Ovary (tissue), 9 donors: ENCODE measurements around the gene LEMD2. TPM values are rescaled to one million over a fixed set of nuclear protein-coding genes. Genes with fewer than 3 reads are reported as not detected.

Experiments used
- DNase-seq, 5 donors: peaks; one replicate each; pipeline ENCODE4 v3.0.0-alpha.2; 2019 to 2020
- H3K27ac ChIP-seq, 2 donors: fragments of 200-600 bp; one replicate each; pipeline versions ENCODE4 v1.5.1 to v1.8.0; 2019 to 2022
- H3K27me3 ChIP-seq: fragments of 200-600 bp; one replicate; pipeline ENCODE4 v1.8.0; 2022
- H3K36me3 ChIP-seq: fragments of 200-600 bp; sonication (generic); one replicate; pipeline ENCODE4 v1.5.1; 2019
- H3K4me1 ChIP-seq: one replicate; pipeline ENCODE4 v1.8.1; 2013; ENCODE audit warnings: mild to moderate bottlenecking, moderate library complexity; ENCODE audit not compliant: insufficient read depth
- H3K4me3 ChIP-seq: fragments of 200-600 bp; sonication (generic); one replicate; pipeline ENCODE4 v1.5.1; 2017
- H3K9me3 ChIP-seq, 2 donors: fragments of 200-600 bp in 1 of 2; sonication (generic) in 1 of 2; one replicate each; pipeline versions ENCODE4 v1.5.1 to v1.8.1; 2013 to 2019; ENCODE audit warnings: mild to moderate bottlenecking in 1 of 2, moderate library complexity in 1 of 2
- CTCF ChIP-seq, 3 donors: fragments of 450-650 bp in 2 of 3; fragments of 200-600 bp in 1 of 3; IDR thresholded peaks; one replicate each; pipeline versions ENCODE4 v1.5.1 to v1.8.0; 2016 to 2022; ENCODE audit warnings: antibody characterized with exemption in 3 of 3, mild to moderate bottlenecking in 1 of 3
- EP300 ChIP-seq: sonication (generic); formaldehyde crosslinking; IDR thresholded peaks from one replicate; pipeline ENCODE4 v1.6.1; 2017; ENCODE audit warnings: antibody characterized with exemption
- POLR2A ChIP-seq: fragments of 450-650 bp; IDR thresholded peaks from one replicate; pipeline ENCODE4 v1.6.1; 2017; ENCODE audit warnings: antibody characterized with exemption, mild to moderate bottlenecking, moderate library complexity
- WGBS, 3 donors: extraction: QIAGEN DNeasy Blood & Tissue Kit in 1 of 3; methylation state at CpG; one replicate each; pipeline versions ENCODE4 v1.1.5 to v1.1.7; 2013 to 2017; 5-methylcytosine and 5-hydroxymethylcytosine counted together
- intact Hi-C, 4 donors: fragments of 100-400 bp; cut with DNase I; formaldehyde crosslinking; loops; one replicate each; pipeline versions ENCODE4 v1.11.0 to v1.15.1; 2022 to 2023
- polyA plus RNA-seq, 2 donors: library from polyadenylated mRNA; stranded (reverse); fragments of 200-250 nt in 1 of 2; fragments of 350-450 nt in 1 of 2; fragmentation: Illumina TruSeq in 1 of 2; extraction: RNeasy Lipid Tissue Mini Kit (QIAGEN cat#74804) in 1 of 2; gene quantifications; one replicate each; pipeline ENCODE4 v1.2.3, GENCODE V29; 2013 to 2014
- total RNA-seq, 7 donors: library from RNA; depleted of rRNA in 2 of 7; stranded (reverse); fragments of >200 nt in 2 of 7; fragmentation: NEBNext Ultra II Directional in 3 of 7; extraction: Animal tissue kit (Norgen Biotek cat#: 25700) in 3 of 7; gene quantifications; one replicate each; pipeline versions ENCODE4 v1.1.0 to v1.2.4, GENCODE V29; 2016 to 2023
- donor health status: DM: no; HTN: no; CAD: no; lungs with moderate emphysema.
- donor health status: DM: no; HTN: no; CAD: no.
- donor health status: Bipolar disorder and iron deficiency.
- donor health status: DM: yes; HTN: yes; CAD: no.
- donor health status: DM: no; HTN: no; CAD: no.
- donor health status: DM: yes; HTN: yes; CAD: no.

Gene LEMD2
- total and polyA plus RNA-seq, 9 donors: 41.7 to 66.8 (median 56.7) TPM

- 82 to 89% (median 87%) methylated on average over 11 of the region's 11 CpGs for WGBS, 3 donors
- Histone ChIP-seq H3K27ac (no peak overlapping the region), H3K4me1 (peaks cover 4% of the 10 kb centered on the region), H3K4me3 (no peak overlapping the region), H3K27me3 (no peaks in the 10 kb centered on the region), H3K36me3 (no peaks in the 10 kb centered on the region), H3K9me3 (no peaks in the 10 kb centered on the region)
- no peak for DNase-seq
- TF ChIP-seq CTCF (IDR thresholded peaks at IDR 0.05) (no peak), POLR2A (no peak), EP300 (no peak)
- intact Hi-C loops: no loop called here
Observed at GRCh38 chr6:33728438-33728837, 60.5 kb downstream of the LEMD2 start.

DNA sequence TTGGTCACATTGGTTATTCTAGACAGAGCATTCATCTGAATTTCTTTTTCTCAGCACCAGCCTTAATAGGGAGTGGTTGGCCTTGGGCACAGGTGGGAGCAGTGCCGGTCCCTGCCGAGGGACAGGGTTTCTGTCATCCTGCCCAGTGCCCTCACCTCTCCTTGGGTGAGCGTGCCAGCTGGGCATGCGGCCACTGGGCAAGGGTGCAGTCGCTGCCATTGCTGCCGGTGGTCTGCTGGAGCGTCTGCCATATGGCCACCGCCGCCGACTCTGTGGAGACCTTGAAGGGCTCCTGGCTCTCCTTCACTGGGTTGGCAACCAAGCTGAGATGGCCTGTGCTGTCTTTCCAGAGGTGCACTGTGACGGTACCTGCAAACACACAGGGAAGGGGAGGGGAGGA lies 61.0 kb downstream of the LEMD2 start:
- H3K4me1 ChIP-seq: peaks cover 4% of the 10 kb centered on the region
- 74 to 87% (median 80%) methylated on average over 11 of the region's 11 CpGs for WGBS, 3 donors
- DNase-seq: no peak
- no peaks in the 10 kb centered on the region for H3K27me3 ChIP-seq
- intact Hi-C loops: no loop called here
- no peaks in the 10 kb centered on the region for H3K36me3 ChIP-seq
- H3K4me3 ChIP-seq: no peak overlapping the region
- no peak overlapping the region for H3K27ac ChIP-seq
- TF ChIP-seq CTCF (IDR thresholded peaks at IDR 0.05): no peak
- no peak for TF ChIP-seq EP300
- no peak for TF ChIP-seq POLR2A
- no peaks in the 10 kb centered on the region for H3K9me3 ChIP-seq

DNA sequence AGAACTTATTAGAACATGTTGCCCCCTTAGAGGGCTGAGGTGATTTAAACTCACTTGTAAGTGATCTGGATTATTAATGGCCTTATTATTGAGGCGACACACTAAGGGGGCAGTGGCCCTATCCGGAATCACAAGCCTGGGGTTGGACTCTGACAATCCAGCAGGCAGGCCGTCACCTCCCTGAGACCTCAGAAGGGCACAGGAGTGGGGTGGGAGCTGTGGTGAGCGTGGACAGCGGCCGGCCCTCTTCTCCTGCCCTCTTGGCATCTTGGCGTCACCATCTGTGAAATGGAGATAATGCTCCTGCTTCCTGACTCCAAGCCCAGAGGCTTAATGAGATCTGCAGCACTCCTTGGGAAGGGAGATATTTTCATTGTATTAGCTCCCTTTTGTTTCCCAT lies 61.8 kb downstream of the LEMD2 start:
- Histone ChIP-seq H3K4me3 (no peak overlapping the region), H3K4me1 (peaks cover 4% of the 10 kb centered on the region), H3K9me3 (no peaks in the 10 kb centered on the region), H3K27me3 (no peaks in the 10 kb centered on the region), H3K36me3 (no peaks in the 10 kb centered on the region), H3K27ac (no peak overlapping the region)
- intact Hi-C loops: no loop called here
- DNase-seq: no peak
- TF ChIP-seq POLR2A (no peak), EP300 (no peak), CTCF (IDR thresholded peaks at IDR 0.05) (no peak)
- WGBS, 3 donors: 90 to 91% (median 90%) methylated on average over 7 of the region's 7 CpGs

DNA sequence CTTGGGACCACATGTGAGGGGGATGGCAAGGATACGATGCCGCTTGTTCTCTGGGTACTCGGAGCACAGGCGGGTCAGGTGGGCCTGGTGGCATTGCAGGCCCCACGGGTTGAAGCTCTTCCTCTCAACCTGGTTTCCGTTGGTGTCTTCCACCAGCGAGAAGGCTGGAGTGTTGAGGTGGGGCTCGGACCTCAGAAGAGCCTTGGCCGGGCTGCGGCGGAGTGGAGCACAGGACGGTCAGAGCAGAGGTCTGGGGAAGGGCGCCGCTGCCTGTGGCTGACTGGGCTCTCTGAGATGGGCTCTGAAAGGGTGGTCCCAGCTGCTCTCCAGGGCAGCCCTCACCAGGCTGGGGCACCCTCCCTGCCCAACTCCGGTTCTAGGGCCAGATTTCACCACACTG lies 62.2 kb downstream of the LEMD2 start:
- Histone ChIP-seq H3K27ac (no peak overlapping the region), H3K4me3 (no peak overlapping the region), H3K27me3 (no peaks in the 10 kb centered on the region), H3K36me3 (no peaks in the 10 kb centered on the region), H3K9me3 (no peaks in the 10 kb centered on the region), H3K4me1 (peaks cover 4% of the 10 kb centered on the region)
- TF ChIP-seq CTCF (IDR thresholded peaks at IDR 0.05): no peak
- no peak for TF ChIP-seq POLR2A
- TF ChIP-seq EP300: no peak
- no peak for DNase-seq
- intact Hi-C loops: no loop called here
- WGBS, 3 donors: 94 to 95% (median 95%) methylated on average over 15 of the region's 15 CpGs
